Measurements from ENCODE around the gene OR51E2.

GRCh38 chr11:4636136-4636535, 61.5 kb downstream of the OR51E2 start:
- TF ChIP-seq POLR2A (IDR thresholded peaks at IDR 0.05; ENCODE audit: low read depth, low read length): no peak
- no peak for TF ChIP-seq POLR2AphosphoS5 (IDR thresholded peaks at IDR 0.05; ENCODE audit: low read depth, low read length)
